Activated CD8-positive, alpha-beta memory T cell treated with anti-CD3 and anti-CD28 coated beads for 4 hours (primary cell): ENCODE results near the gene GPR39.

ENCODE experiments used
- DNase-seq, 2 donors: peaks; one replicate each; pipeline ENCODE4 v3.0.0-alpha.2; 2020; ENCODE audit warnings: low read depth in 2 of 2

Gene GPR39

GRCh38 chr2:132446444-132446843 is 29.8 kb downstream of the GPR39 start:
- DNase-seq: no peak

GRCh38 chr2:132448331-132448730 is 31.7 kb downstream of the GPR39 start:
- DNase-seq: no peak

GRCh38 chr2:132448771-132449170 is 32.2 kb downstream of the GPR39 start:
- no peak for DNase-seq

DNA sequence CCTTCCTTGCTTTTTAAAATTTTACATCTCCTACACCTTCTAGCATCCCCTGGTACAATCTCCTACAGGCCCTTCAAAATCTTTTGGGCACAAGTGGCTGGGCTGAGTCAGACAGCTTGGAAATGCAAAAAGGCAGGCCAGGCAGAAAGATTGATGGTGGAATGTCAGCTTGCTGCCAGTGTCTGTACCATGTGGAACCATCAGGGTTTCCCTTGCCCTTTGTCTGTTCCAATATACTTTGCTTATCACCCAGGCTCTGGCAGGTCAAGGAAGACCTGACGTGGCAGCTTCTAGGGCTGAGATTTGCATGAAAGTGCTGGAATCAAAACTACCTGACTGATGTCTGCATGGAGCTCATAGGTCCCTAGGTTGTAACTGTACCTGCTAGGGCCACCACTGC is 33.3 kb downstream of the GPR39 start:
- DNase-seq: no peak

GRCh38 chr2:132460781-132461180 is 44.2 kb downstream of the GPR39 start:
- DNase-seq: no peak

DNA sequence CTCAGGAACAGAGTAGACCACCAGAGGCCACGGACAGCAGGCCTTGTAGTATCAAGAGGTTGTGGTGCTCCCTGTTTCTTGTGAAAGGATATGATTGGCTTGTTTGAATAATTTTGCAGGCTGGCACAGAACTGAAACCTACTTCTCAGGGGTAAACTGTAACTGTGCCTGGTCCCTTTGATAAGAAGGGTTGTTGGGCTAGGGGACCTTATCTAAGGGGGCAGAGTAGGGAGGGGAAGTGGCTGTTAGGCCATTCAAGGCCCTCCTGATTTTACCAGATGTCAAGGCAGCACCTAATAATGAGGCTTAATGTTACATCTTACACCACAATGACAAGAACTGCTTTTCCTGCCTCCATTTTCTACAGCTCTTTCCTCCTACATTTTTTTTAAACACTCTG is 45.6 kb downstream of the GPR39 start:
- no peak for DNase-seq

DNA sequence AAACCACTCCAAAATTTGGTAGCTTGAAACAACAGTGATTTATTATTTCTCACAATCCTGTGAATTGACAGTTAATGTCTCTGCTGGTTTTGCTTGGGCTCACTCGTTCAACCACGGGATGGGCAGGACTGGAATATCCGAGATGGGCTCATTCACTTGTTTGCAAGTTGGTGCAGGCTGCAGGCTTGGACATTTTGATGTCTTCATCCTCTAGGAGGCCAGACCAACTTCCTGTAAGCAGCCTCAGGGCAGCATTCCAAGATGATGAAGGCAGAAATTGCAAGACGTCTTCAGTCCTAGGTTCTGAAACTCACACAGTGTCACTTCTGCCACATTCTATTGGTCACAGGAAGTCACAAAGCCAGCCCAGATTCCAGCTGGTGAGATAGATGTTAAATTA is 47.1 kb downstream of the GPR39 start:
- DNase-seq: no peak

DNA sequence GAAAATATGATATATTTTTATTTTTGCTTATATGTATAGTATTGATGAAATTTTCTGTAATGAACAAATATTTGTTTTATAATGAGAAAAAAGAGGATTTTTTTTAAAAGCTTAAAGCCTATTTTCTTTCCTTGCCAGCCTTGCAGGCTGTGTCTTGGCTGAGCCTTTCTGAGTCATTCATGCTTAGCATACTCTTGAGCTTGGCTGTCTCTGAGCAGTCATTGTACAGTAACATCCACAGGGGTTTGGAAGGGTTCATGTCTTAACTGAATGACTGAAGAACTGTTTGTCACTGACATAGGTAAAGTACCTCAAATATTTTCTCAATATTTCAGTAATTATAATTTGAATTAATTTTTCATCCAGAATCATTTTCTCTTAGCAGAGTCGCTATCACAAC is 49.3 kb downstream of the GPR39 start:
- no peak for DNase-seq

DNA sequence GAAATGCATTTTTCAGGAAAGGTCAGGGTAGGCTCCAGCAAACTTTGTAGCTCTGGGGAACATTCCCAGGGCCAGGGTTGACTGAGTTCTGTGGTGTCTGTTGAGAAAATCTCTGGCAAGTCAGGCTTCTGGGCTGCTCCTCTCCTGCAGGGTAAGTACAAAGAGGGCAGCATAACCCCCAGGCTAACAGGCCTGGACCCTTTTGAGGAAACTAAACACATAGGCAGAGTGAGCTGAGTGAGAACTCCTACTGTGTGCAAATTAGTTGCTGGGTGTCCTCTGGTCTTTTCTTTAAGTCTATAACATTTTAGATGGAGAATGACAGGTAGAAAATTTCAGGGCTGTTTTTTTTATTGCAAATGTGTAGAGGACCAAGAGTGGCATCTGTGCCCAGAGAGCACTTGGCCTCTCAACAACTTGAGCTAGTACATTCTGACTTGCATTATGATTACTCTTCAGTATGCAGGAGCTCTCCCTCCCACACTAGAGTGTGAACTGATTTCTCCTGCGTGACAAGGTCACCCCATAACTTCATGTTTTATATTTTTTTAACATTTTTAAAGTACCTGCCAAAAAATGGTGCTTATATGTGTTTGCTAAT is 49.9 kb downstream of the GPR39 start:
- no peak for DNase-seq

DNA sequence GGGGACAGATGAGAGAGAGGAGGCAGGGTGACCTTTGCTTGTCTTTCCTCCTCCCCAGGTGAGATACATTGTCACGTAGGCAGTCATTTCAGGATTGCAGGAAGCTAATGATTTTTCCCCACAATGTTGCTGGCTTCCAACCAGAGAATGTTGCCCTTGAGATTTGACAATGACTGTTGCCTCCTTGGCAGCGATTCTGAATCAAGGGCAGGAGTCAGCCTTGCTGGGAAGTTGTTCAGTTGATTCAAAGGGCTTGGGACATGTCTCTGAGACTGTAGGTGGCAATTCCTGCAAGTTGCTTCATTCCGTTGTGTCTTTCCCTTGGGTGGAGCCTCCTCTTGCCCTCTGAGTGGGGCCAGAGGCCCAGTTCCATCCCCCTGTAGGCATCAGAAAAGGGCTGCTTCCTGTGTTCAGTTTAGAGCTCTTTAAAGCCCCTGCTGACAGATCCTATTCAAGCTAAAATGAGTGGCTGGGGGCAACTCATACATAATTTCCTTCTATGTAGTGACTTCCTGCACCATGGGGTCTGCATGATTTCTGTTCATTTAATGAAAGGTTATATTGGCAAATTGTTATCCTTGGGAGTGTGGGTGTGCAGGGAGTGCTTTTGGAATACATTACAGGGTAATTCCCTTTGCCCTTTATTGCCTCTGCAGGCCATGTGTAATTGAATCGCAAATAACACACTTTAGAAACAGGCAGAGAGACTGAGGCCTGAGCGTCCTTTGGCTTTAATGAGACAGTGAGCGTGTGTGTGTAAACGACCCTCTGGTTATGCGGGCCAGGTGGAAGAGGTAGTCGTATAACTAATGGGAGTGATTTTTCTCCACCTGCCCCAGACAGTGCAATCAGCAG is 52.4 kb downstream of the GPR39 start:
- DNase-seq: no peak

GRCh38 chr2:132470746-132471145 is 54.1 kb downstream of the GPR39 start:
- DNase-seq: no peak

DNA sequence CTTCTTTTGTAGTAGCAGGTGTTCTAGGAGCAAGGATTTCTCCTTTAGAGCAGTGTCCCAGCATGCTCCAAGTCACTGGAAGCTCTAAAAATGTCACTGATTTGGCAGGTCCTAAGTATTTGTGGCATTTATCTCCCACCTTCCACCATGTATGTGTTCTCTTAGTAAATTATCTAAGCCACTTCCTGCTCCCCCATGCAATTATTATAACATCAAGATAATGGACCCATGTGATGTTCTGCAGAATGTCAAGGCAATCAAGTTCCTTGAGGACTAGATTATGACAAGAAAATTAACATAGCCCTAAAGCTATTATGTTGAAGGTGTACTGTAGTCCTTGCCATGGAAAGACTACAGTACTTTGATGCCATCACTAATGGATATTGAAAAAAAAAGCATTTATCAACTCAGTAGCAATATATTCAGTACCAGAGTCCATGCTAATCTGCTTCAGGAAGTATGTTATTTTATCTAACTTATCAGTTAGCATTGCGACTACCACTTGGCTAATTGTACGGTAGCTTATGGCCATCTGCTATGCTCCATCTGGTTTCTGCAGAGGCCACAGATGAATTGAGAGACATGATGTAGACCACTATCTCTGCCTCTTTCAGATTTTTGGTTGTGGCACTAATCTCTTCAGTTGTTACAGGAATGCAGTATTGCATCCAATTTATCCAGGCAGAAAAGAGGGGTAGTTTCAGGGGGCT is 56.7 kb downstream of the GPR39 start:
- no peak for DNase-seq

DNA sequence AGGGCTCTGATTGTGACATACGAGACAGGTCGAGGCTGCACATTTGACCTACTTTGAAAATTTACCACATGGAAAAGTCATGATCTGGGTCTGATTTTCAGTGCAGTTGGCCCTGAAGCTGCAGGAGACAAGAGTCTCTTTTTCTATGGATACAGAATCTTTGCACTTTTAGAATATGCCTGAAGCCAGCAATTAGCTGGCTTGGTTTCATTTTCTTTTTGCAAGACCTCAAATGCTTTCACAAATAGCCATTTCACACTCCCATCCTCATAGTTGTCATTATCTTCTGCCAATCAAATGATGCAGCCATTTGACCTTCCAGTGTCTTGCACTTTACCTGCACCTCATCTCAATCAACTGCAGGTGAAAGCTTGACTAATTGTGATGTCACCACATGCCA is 59.0 kb downstream of the GPR39 start:
- DNase-seq: no peak

DNA sequence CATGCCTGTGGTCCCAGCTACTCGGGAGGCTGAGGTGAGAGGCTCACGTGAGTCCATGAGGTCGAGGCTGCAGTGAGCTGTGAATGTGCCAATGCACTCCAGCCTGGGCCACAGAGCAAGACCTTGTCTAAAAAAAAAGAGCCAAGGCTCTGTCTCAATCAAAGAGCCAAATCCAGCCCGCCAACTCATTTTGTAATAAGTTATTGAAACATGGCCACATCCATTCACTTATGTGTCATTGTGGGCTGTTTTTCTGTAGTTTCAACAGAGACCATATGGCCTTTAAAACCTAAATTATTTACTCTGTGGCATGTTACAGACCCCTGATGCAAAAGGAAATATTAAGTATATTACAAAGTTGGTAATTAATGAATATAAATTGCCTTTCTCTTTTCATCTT is 60.8 kb downstream of the GPR39 start:
- DNase-seq: no peak

GRCh38 chr2:132477962-132478361 is 61.4 kb downstream of the GPR39 start:
- no peak for DNase-seq

DNA sequence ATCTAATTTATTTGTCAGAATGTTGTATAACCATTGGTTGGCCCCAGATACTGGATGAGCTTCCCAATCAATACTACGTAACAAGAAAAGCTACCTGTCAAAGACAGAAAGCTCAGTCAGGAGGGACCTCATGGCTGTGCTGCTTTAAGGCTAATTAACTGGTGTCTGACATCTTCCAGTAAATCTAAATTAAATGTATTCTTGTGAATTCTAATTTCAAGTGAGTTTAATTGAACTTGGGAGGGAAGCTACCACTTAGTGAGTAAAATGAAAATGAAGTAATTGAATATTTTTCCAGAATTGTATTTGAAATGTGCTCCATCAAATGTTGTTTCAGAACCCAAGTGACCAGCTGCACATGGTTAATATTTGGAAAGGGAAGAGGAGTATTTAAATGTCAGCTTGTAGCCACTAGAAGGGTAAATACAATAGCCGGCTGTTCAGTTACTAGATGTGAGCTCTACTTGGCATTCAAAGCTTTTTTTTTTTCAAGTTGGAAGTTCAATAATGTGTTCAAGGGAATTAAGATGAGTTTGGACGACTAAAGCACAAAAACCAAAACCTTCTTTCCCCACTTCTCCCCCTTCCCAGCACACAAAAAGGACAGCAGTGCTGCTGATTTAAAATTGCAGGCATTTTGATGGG is 62.0 kb downstream of the GPR39 start:
- DNase-seq: no peak

DNA sequence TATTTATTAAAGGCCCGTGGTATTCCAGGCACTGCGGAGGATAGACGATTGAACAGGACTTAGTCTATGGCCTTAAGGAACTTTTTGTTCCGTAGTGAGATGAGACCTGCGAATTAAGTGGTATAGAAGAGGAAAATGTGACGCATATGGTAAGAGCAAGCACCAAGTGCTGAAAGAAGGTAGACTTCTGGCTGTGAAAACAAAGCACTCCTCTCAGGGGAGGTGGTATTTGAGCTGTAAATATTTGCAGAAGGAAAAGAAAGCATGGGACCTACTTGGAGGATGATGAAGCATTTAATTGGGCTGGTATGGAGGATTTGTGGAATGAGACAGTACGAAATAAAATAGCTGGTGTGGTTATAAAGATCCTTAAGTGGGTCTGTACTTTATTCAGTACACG is 62.5 kb downstream of the GPR39 start:
- DNase-seq: no peak

- DNase-seq: no peak
Observed at GRCh38 chr2:132482821-132483220, 66.2 kb downstream of the GPR39 start.

DNA sequence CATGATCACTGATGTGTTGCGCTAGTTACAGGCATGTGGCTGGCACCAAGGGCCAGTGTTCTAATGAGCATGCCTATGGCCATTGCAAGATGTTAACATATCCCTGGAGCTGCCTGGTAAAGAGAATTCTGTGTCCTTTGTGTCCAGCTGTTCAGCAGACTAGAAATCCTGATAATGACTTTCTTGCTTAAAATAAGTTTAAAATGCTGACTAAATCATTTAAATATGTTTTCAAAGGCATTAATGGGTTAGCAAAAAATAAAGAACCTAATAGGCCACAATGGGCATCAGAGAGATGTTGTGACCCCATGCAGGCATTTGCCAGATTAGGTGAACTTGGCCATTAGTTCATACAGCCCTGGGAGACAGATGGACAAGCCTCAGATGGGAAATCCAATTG is 67.5 kb downstream of the GPR39 start:
- no peak for DNase-seq

DNA sequence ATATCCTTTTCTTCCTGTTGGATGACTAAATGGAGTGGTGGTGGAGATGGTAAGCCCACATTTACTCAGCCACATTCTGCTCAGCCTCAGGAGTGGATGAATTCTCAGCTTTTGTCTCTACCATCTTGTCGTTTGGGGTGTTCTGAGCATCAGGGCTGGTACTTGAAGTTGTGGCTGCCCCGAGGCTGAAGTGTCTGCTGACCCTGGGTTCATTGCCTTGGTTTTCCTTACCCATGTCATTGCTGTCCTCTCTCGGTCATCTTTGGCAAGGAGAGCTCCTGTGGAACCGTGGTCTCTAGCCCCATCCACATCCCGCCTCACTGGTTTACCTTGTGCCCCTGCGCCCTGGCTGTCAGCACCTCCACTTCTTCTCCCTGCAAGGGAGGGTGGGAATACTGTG is 71.9 kb downstream of the GPR39 start:
- DNase-seq: no peak

DNA sequence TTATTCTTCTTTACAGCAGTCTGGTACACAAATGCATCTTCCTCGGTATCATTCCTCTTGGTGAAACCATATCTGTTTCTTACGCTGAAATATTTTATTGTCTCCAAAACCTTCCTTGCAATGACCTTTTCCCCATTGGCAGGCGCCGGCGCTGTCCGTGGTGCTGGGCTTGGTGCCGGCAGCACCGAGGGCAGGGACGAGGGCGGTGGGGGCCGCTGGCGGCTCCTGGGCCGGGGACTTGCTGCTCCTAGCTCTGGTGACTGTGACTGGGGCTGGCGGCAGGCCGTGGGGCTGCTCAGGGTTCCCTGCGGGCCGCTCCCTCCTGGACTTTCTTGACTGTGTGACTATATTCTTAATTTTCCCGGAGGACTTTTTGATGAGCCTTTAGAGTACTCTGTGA is 72.5 kb downstream of the GPR39 start:
- DNase-seq: no peak

- no peak for DNase-seq
Observed at GRCh38 chr2:132495881-132496280, 79.3 kb downstream of the GPR39 start.

GRCh38 chr2:132496555-132496954 is 80.0 kb downstream of the GPR39 start:
- no peak for DNase-seq
